ENCODE results near the gene TMEFF2.

Gene TMEFF2

DNA sequence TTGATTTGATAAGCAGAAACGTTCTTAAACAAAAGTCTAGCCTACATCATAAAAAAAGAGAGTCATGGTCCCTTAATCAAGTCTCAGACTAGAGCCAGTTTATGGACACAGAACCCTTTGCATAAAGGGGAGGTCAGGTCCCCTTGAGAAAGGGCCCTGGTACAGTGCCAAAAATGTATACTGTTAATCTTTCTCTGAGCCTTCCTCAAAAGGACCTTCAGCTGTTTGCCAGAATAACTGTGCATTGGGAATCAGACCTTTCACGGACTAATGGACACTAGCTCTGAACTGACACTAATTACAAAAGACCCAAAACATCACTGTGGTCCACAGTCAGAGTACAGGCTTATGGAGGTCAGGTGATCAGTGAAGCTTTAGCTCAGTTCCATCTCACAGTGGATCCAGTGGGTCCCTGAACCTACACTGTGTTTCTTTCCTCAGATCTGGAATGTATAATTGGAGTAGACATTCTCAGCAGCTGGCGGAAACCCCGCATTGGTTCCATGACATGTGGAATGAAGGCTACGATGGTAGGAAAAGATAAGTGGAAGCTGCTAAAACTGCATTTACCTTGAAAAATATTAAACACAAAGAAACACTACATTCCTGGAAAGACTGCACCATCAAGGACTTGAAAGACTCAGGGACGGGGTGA is 151.4 kb downstream of the TMEFF2 start:
- TF ChIP-seq CTCF (IDR thresholded peaks at IDR 0.05; ENCODE audit: poor library complexity, severe bottlenecking): no peak
- ATAC-seq (ENCODE audit: low read depth): no peak
- no peaks in the 10 kb centered on the region for H3K9me3 ChIP-seq (ENCODE audit: severe bottlenecking)
- no peaks in the 10 kb centered on the region for H3K36me3 ChIP-seq (ENCODE audit: low read depth)
- no peaks in the 10 kb centered on the region for H3K27me3 ChIP-seq (ENCODE audit: insufficient read depth, poor library complexity, severe bottlenecking)
- H3K4me1 ChIP-seq (ENCODE audit: insufficient read depth, poor library complexity, severe bottlenecking): no peaks in the 10 kb centered on the region
- no peak overlapping the region for H3K27ac ChIP-seq (ENCODE audit: poor library complexity, severe bottlenecking)
- DNase-seq (ENCODE audit: low spot score): no peak
- H3K4me3 ChIP-seq (ENCODE audit: severe bottlenecking): no peak overlapping the region

GRCh38 chr2:192042126-192042525 is 152.6 kb downstream of the TMEFF2 start:
- Histone ChIP-seq H3K27ac (ENCODE audit: poor library complexity, severe bottlenecking) (no peak overlapping the region), H3K4me3 (ENCODE audit: severe bottlenecking) (no peak overlapping the region), H3K9me3 (ENCODE audit: severe bottlenecking) (no peaks in the 10 kb centered on the region), H3K36me3 (ENCODE audit: low read depth) (no peaks in the 10 kb centered on the region), H3K27me3 (ENCODE audit: insufficient read depth, poor library complexity, severe bottlenecking) (no peaks in the 10 kb centered on the region), H3K4me1 (ENCODE audit: insufficient read depth, poor library complexity, severe bottlenecking) (no peaks in the 10 kb centered on the region)
- ATAC-seq (ENCODE audit: low read depth): no peak
- DNase-seq (ENCODE audit: low spot score): no peak
- TF ChIP-seq CTCF (IDR thresholded peaks at IDR 0.05; ENCODE audit: poor library complexity, severe bottlenecking): no peak

DNA sequence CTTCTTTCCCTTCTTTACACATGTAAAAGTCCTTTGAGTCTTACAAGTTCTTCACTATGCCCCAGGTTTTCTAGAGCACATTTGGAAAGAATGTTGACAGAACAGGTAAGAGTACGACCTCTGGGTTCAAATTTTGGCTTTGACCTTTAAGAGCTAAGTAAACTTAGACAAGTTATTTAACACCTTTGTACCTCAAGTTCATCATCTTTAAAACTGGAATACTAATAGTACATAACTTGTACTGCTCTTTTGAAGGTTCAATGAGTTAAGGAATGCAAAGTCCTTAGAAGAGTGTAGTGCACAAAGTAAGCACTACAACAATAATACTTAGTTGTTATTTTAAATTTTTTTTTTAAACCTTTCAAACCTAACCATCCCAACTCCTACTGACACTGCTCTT is 156.6 kb downstream of the TMEFF2 start:
- no peak for TF ChIP-seq CTCF (IDR thresholded peaks at IDR 0.05; ENCODE audit: poor library complexity, severe bottlenecking)
- H3K36me3 ChIP-seq (ENCODE audit: low read depth): no peaks in the 10 kb centered on the region
- H3K9me3 ChIP-seq (ENCODE audit: severe bottlenecking): no peaks in the 10 kb centered on the region
- ATAC-seq (ENCODE audit: low read depth) (no peak), DNase-seq (ENCODE audit: low spot score) (no peak)
- no peak overlapping the region for H3K27ac ChIP-seq (ENCODE audit: poor library complexity, severe bottlenecking)
- no peak overlapping the region for H3K4me3 ChIP-seq (ENCODE audit: severe bottlenecking)
- H3K4me1 ChIP-seq (ENCODE audit: insufficient read depth, poor library complexity, severe bottlenecking): no peaks in the 10 kb centered on the region
- H3K27me3 ChIP-seq (ENCODE audit: insufficient read depth, poor library complexity, severe bottlenecking): no peaks in the 10 kb centered on the region

- H3K27me3 ChIP-seq (ENCODE audit: insufficient read depth, poor library complexity, severe bottlenecking): no peaks in the 10 kb centered on the region
- TF ChIP-seq CTCF (IDR thresholded peaks at IDR 0.05; ENCODE audit: poor library complexity, severe bottlenecking): no peak
- H3K27ac ChIP-seq (ENCODE audit: poor library complexity, severe bottlenecking): no peak overlapping the region
- H3K4me3 ChIP-seq (ENCODE audit: severe bottlenecking): no peak overlapping the region
- H3K9me3 ChIP-seq (ENCODE audit: severe bottlenecking): peaks cover 3% of the 10 kb centered on the region
- no peak for ATAC-seq (ENCODE audit: low read depth)
- no peaks in the 10 kb centered on the region for H3K4me1 ChIP-seq (ENCODE audit: insufficient read depth, poor library complexity, severe bottlenecking)
- no peaks in the 10 kb centered on the region for H3K36me3 ChIP-seq (ENCODE audit: low read depth)
- no peak for DNase-seq (ENCODE audit: low spot score)
These were observed 158.8 kb downstream of the TMEFF2 start for GRCh38 chr2:192035731-192036442.

- no peak for ATAC-seq (ENCODE audit: low read depth)
- no peaks in the 10 kb centered on the region for H3K4me1 ChIP-seq (ENCODE audit: insufficient read depth, poor library complexity, severe bottlenecking)
- no peak for TF ChIP-seq CTCF (IDR thresholded peaks at IDR 0.05; ENCODE audit: poor library complexity, severe bottlenecking)
These were observed 163.9 kb downstream of the TMEFF2 start for GRCh38 chr2:192030856-192031255.

More at GRCh38 chr2:192030856-192031255, 163.9 kb downstream of the TMEFF2 start:
- Histone ChIP-seq H3K9me3 (ENCODE audit: severe bottlenecking) (peaks cover 3% of the 10 kb centered on the region), H3K27ac (ENCODE audit: poor library complexity, severe bottlenecking) (no peak overlapping the region), H3K27me3 (ENCODE audit: insufficient read depth, poor library complexity, severe bottlenecking) (no peaks in the 10 kb centered on the region), H3K4me3 (ENCODE audit: severe bottlenecking) (no peak overlapping the region), H3K36me3 (ENCODE audit: low read depth) (no peaks in the 10 kb centered on the region)
- DNase-seq (ENCODE audit: low spot score): no peak
